HuH-7.5 (cell line): Measurements from ENCODE around the gene HEXA.
A peak's percentile ranks its signal among the peaks of the same experiment; 100 is the strongest.

Experiments used
- DNase-seq: peaks from one replicate; pipeline ENCODE4 v3.0.0; 2011; ENCODE audit warnings: low spot score

The HEXA gene

DNA sequence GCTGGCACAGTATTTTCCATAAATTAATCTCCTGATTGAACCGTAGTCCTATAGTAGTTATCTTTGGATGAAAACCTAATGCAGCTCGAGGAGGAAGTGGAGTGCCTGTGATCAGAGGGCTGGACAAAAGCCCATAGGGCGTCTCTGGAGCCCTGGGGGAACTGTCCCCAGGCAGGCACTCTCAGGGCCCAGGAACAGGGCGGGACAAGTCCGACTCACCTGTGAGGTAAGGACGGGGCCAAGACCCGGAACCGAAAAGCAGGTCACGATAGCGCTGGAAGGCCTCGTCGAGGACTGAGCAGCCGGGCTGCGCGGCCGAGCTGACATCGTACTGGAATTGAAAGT is 341 bp downstream of the HEXA start:
- no peak for DNase-seq

DNA sequence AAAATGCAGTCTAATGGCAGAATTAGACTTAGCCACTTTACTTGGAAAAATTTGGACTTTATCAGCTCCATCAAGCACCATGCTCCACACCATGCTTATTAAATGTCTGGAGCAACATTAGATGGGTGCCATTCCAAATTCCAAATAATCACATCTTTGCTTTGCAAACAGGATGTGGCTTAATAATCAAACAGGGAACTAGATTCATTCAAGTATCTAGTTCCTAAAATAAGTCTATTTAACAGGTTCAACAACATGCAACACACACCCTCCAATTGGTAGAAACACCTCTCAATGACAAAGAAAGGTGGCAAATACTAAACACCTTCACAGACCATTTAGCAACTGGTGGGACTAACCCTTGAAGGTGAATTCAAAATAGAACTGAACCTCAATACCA is 3.5 kb downstream of the HEXA start:
- DNase-seq: no peak

DNA sequence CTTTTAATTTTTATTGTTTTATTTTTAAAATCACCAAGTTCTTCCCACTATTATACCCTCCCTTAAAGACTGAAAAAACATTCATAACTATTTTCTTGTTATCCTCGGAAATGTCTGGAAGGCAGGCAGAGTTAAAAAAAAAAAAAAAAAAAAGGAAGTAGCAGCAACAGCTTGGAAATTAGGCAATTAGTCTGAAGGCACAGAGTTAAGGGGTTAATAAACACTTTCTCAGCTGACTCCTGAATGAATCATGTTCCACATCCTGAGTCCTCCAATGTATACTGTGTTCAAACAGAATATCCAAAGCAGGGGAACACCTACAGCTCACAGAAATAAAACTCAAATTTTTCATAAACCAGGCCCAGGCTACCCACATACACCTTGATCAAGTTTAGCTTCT is 5.8 kb downstream of the HEXA start:
- DNase-seq: no peak

DNA sequence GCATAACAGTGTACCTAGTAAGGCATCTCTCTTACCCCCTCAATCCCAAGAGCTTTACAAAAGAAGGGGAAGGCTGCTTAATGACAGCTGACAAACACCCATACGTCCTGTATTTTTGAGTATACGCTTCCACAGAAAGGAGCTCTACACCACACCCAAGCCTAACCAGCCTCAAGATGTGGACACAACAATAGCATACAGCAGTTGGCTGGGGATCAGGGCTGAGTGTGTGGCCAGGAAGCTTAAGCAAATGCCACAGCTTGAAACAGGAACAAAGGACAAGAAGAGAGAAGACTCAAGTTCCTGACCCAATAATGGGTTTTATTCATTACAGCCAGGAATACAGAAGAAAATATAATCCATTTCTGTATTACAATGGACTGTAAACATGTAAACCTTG is 6.9 kb downstream of the HEXA start:
- no peak for DNase-seq

DNA sequence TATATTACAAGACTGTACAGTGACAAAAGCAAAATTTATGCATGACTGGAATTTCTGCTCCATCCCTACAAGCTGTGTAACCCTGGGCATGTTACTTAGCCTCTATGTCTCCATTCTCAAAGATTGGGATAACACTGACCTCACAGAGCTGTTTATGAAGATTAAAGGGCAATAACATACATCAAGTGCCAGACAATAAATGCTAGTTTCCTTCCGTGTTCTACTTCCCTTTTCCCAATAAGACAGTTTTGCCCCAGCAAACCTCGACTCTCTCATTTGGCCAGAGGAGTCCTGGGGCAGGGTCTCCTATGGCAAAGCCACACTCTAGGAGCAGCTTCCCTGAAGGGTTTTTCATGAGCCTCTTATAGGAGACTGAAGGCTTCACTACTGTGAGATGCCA is 7.5 kb downstream of the HEXA start:
- DNase-seq: no peak

DNA sequence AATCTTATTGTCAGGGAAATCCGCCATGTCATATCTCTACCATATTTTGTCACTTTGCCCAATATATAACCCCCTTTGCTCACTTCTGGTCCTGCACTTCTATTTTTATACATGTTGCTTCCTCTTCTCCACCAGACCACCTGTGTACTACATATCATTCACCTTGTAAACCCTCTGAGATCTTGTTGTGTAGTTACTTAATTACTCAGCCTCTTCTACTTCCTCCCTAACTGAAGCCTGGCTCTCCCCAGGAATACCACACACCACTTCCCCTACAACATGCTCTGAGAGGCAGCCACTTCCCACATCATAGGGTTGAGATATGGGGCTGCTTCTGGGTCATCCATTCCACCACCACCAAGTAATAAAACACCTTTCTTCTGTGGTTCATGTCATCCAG is 10.0 kb downstream of the HEXA start:
- DNase-seq: no peak

DNA sequence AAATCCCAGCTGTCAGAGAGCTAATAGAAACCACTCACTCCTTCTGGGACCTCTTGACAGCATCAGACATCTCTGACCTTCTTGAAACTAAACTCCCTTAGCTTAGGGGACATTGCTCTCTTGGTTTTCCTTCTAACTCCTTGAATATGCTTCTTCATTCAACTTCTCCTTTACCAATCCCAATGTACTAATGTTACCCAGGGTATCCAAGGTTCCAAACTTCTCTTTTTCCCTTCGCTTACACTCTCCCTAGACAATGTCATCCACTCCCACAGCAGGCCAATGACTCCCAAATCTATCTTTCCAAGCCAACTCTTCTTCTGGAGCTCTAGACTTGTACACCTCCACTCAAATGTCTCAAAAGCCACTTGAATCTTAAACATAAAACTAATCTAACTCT is 14.6 kb downstream of the HEXA start:
- DNase-seq: no peak

DNA sequence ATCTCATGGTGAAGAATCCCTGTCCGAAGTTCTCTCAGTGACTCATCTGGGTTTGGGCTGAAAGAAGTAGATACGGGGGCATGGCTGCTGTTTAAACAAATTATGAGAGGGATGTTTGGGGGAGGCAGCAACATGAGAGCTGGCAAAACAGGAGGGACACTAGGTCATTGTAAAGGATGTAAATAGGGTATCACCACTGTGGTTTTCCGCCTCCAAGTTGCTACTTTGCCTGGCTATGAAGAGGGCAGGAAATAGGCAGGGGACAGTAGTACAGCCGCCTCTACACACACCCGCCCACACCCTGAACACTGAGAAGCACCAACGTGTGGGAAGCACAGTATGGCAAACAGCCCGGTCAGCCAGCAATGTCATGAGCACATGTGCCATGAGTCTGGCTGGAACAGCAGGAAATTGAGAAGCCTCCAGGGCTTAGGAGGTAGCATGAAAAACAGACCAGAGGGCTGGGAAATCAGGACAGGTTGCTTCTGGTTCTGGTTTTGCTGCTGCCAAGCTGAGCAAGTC is 17.1 kb downstream of the HEXA start:
- no peak for DNase-seq

DNA sequence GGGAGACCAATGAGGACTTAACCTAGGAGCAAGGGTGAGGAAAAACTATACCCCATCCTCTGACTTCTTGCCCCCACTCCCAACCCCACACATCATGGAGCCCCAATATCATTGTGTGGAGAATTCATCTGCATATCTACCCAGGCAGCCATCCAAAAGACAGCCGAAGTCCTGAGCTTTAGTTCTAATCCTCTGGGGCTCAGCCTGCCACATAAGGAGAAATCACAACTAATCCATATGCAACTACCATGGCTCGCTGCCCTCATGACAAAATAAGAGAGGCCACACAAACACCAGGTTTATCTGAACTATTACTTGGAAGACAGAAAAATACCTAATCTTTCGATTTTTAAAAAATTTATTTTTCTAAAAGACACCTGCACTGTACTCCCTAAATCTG is 17.7 kb downstream of the HEXA start:
- no peak for DNase-seq

DNA sequence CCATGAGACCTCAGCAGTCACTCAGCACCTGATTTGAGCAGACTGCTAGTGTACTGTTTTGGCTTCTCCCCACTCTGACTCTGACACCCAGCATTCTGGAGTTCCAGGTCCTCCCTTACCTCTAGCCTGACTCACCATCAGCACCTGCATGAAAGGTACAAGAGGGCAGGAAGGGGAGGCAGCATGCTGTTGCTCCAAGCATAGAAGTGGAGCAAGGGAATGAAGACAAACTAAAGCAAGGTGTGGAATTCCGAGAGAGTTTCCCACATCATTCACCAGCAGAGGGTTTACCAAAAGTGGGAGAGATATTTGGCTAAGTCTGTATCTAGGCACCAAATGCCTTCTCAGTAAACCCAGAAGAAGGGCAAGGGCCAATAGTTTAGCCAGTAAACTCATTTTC is 21.3 kb downstream of the HEXA start:
- DNase-seq: no peak

DNA sequence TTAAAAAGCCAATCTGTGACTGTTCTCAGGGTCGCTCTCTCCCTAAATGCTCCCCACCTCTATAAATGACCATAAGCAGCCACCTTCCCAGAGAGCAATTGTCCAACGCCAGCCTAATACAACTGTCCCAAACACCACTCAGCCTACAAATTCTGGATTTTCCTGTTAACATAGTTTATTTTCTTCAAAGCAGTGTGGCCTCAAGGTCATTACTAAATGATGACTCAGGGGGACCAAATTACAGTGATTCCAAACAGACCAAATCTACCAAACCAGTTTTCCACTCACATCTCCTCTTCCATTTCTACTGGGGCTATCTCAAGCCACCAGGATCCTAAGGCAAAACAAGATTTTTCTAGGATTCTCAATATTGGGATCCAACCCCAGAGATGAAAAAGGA is 22.5 kb downstream of the HEXA start:
- DNase-seq: no peak

DNA sequence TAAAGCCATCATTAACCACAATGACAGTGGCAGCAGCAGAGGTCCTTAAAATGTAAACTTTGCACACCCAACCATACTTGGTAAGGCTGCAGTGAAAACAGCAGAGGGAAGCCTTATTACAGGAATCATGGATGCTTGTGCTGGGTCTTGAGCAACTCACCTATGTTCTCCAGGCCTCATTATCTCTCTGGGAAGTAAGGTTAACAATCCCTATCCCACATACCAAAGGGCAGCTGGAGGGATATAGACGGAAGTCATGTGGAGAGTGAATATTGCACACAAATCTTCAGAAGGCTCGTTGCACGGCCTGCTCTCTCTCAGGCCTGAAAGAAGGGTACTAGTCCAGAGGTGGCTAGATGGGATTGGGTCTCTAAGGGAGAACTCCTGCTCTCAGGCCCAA is 30.0 kb downstream of the HEXA start:
- DNase-seq: no peak

DNA sequence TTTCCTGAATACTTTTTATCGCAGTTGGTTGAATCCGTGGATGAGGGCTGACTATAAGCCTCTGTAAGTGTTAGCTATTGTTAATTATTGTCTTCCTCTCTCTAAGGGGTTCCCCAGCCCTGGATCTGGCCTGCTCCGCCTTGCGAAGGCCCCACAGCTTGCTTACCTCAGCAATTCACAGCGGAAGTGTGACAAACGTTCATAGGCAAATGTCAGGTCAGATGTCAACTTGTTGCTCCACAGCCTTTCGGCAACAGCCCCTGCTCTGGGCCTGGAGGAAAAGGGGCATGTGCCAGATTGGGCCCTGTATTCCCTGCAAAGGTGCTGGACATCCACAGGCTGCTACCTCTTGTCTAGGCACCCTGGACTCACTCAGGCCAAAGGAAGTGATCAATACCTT is 30.5 kb downstream of the HEXA start:
- DNase-seq: no peak

DNA sequence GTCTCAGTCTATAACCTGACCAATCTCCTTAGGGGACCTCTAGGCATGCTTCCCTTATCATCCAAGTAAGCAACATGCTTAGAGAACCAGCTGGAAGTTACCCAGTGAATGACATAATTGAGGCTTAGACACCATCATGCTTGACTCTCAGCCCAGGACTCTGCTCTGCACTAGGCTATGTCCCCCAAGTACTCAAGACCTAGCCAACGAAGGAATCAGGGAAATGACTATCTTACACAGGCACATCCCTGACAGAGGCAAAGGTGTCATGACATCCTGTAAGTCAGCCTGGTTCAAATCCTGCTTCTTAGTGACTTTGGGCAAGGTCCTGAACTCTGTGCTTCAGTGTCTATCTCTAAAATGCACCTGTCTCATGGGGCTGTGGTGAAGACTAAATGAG is 31.2 kb downstream of the HEXA start:
- DNase-seq: no peak

DNA sequence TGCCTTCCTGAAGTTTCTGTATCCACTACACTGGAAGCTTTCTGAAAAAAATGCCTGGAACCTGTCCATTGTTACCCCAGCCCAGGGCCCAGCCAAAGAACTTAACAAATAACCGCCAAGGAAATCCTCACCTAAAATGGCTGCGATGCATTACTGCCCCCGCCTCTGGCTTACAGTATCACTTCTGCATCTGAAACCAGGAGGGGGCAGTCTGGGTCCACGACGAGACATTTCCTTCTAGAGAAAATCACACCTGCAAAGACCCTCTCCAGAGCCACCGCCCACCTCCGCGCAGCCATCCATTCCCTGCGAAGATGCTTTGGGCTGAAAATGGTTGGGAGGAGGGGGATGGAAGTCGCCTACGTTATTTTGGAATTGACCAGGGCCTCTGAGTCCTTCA is 33.4 kb downstream of the HEXA start:
- no peak for DNase-seq

DNA sequence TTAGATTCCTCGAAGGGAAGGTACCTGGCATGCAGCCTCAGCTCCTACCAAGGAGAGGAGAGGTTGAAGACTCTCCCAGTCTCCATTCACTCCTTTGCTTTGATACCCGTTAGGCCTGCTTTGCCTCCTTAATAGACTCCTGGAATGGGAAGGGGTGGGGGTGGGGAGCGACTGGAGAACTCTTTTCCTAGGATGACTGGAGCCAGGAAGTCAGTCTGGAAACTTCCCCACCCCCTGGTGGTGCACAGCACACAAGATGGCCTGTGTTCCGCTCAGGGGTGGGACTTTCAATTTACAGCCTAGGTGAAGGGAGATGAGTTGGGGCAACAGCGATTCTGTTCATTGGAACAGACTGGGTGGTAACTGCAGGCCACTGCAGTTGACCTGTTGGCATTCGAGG is 34.5 kb downstream of the HEXA start:
- no peak for DNase-seq

DNA sequence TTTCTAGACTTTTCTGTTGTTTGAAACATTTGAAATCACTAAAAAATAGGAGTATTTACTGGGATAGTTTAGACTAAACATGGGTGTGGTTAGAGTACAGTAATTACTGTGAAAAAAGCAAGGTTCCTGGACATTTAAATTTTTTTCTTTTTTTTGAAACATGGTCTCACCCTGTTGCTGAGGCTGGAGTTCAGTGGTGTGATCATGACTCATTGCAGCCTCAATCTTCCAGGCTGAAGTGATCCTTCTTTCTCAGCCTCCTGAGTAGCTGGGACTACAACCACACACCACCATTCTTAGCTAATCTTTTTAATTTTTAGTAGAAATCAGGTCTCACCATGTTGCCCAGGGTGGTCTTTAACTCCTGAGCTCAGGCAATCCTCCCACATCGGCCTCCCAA is 35.4 kb downstream of the HEXA start:
- DNase-seq: no peak

DNA sequence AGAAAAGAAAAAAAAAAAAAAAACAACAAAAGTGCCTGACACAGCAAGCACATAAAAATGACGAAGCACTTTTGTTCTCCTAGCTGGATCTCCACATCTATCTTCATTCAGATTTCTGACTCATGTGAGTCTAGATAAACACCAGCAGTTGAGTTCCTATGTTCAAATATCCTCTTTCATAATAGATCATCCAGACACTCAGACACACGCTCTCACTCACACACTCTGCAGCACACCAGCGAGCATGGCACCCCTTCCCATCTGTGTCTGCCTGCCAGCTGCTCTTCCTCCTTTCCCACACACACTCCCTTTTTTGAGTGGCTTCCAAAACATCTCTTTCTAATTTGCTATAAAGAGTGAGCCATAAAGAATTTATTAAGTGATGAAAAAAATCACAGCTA is 36.0 kb downstream of the HEXA start:
- DNase-seq: no peak

DNA sequence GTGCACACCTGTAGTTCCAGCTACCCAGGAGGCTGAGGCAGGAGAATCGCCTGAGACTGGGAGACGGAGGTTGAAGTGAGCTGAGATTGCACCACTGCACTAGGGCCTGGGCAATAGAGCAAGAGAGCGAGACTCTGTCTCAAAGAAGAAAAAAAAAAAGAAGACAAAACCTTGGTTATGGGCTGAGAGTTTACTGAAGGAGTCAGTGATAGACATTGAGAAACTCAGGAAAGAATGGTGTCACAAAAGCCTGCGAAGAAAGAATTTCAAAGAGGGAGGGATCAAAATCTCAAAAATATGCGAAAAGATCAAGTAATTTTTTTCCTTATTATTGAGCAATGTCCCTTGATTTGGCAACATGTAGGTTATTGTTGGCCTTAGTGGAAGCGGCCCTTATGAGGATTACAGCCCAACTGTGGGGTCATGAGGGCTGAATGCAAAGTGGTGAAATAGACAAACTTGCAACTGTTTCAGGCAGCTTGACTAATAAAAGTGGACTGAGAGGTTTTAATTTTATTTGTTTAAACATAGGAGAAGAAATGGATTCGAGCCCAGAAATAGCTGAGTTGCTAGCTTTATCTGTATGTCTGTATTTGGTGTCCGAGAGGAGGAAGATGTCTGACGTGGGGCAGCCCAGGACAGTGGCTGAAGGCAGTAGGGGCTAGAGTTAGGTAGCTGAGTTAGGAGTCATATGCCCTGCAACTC is 37.0 kb downstream of the HEXA start:
- DNase-seq: no peak

DNA sequence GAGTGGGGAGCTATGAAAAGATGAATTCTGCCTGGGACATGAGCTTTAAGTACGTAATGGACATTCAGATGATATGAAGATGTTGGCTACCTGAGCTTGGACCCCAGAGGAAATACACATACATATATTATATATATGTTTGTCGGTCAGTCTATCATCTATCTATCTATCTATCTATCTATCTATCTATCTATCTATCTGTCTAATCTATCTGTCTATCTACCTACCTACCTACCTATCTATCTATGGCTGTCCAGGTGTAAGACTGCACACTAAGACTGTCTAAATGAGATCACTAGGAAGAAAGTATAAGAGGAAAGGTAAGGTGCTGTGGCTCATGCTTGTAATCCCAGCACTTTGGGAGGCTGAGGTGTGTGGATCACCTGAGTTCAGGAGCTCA is 37.7 kb downstream of the HEXA start:
- DNase-seq: no peak

DNA sequence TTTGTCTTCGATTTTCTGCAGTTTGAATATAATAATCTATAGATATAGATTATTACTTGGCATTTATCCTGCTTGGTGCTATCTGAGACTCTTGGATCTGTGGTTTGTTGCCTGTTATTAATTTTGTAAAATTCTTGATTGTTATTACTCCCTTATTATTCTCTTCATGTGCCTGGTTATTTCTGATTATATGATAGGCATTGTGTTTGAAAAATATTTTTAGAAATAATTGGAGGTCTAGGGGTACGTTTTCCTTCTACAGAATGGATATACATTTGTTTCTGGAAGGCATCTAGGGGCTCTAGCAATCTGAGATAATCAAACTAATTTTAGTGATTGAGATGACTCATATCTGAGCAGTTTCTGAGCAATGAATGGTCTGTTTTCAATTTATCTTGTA is 41.0 kb downstream of the HEXA start:
- DNase-seq: no peak

DNA sequence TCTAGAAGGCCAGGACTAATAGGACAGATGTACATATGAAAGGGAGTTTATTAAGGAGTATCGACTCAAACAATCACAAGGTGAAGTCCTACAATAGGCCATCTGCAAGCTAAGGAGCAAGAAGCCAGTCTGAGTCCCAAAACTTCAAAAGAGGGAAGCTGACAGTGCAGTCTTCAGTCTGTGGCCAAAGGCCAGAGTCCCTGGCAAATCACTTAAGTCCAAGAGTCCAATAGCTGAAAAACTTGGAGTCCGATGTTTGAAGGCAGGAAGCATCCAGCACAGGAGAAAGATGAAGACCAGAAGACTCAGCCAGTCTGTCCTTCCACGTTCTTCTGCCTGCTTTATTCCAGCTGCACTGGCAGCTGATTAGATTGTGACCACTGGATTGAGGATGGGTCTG is 44.8 kb downstream of the HEXA start:
- DNase-seq: no peak

DNA sequence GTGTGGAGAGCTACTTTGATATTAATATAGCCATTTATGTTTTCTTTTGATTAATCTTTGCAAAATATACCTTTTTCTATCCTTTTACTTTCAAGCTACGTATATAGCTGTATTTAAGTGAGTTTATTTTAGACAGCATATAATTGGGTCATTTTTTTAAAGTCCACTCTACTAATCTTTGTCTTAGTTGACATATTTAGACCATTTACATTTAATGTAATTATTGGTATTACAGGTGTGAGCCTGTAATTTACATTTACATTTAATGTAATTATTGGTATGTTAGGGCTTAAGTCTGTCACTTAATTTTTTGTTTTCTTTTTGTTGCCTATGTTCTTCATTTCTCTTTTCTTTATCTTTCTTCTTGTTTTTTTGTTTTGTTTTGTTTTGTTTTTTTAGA is 52.1 kb downstream of the HEXA start:
- no peak for DNase-seq

DNA sequence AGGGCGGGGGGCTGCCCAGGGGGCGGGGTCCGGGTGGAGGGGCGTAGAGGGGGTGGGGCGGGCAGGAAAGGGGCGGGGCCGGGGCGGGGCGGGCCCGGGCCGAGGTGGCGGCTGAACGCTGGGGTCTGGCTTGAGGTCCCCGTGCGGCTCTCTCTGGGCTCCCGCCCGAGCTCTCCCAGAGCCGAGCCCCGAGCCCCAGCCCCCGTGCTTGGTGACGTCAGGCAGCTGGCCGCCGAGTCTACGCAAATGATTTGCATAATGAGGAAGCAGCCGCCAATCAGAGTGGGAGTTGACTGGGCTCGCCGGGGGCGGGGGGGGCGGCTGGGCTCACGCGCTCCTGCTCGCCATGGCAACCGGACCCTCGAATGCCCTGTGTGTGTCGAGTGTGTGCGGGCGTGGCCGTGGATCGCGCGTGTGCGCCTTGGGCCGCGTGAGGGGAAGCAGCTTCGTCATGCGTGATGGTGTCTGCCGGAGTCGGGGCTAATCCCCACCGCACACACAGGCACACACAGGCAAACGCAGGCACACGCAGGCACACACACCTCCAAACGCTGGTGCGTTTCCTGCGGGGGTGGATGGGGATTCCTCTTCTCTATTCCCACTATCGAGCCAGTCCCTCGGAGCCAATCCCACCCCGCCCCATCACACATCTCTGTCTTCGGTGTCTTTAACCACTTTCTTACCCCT is 55.7 kb downstream of the HEXA start, which contains the start of gene CELF6:
Gene CELF6 (minus strand): TSS at position 173 of the 687 bp plus-strand sequence. CDS start 283 bp downstream, outside the sequence.
- peak; percentile 95 for DNase-seq
